DMS 273 (cell line): ENCODE results near the gene COL20A1.

Experiments used
- DNase-seq: peaks from one replicate; lab custom pipeline; 2025; ENCODE audit not compliant: unreplicated experiment; lab: John Stamatoyannopoulos, UW

The COL20A1 gene

DNA sequence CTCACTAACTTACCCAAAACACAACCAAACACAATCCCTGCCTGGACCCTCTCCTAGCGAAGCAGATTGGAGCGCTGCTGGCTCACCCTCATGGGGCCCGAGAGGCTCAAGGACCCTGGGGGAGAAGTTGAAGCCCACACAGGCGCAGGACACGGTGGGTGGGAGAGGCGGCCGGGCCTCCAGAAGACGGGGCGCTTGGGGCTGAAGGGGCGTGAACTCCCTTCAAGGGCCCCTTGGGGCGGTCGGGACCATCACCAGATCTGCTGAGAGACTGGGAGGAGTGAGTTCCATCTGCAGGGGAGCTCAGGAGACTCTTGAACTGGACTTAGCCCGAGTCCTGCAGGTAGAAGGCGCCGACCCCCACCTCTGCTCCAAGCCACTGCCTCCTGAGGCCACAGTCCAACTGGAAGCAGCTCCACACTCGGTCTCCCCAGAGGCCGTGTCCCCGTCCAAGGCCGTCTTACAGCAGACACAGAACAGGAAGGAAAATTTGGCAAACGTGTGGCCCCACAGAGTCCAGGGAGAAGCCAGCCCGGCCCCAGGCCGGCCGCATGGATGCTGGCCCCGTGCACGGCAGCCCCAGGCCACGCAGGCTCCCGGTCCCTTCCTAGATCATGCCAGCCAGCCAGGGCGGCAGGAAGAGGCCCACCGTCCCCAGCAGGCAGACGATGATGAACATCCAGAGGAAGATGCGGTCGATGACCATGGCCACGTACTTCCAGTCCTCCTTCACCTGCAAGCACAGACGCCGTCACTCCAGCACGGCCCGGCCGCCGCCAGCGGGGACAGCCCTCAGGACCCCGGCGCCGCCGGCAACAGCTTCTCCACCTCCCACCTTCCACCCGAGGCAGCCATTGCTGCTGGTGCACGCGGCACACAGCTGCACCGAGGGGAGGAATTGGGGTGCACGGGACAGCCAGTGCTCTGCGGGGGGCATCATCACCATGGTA, 53.4 kb downstream of the COL20A1 start:
- no peak for DNase-seq

DNA sequence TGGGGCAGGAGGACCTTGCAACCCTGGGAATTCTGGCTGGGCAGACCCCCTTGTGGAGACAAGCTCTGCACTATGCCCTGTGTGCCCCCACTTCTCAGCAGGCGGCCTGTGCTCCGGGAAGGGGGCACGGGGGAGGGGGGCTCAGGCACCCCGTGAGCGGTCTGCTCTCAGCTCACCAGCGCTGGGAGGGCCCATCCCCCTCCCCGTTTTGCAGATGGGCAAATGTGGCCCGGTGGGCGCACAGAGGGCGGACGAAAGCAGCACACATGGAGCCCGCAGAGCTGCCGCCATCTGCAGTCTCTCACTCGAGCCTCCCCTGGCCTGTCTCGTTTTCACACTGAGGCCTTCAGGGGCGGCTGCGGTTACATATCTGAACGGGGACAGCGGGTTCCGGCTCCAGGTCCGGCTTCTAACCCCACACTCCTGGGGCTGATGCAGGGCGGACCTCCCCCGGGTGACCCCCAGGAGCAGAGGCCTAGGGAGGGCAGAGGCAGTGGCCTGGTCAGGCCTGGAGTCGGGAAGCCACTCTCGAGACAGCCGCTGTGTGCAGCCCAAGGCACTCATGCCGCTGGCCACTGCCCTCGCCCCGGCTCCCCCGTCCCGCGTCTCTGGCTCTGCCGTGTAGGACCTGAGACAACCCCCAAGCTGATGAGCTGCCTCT, 54.2 kb downstream of the COL20A1 start:
- no peak for DNase-seq

DNA sequence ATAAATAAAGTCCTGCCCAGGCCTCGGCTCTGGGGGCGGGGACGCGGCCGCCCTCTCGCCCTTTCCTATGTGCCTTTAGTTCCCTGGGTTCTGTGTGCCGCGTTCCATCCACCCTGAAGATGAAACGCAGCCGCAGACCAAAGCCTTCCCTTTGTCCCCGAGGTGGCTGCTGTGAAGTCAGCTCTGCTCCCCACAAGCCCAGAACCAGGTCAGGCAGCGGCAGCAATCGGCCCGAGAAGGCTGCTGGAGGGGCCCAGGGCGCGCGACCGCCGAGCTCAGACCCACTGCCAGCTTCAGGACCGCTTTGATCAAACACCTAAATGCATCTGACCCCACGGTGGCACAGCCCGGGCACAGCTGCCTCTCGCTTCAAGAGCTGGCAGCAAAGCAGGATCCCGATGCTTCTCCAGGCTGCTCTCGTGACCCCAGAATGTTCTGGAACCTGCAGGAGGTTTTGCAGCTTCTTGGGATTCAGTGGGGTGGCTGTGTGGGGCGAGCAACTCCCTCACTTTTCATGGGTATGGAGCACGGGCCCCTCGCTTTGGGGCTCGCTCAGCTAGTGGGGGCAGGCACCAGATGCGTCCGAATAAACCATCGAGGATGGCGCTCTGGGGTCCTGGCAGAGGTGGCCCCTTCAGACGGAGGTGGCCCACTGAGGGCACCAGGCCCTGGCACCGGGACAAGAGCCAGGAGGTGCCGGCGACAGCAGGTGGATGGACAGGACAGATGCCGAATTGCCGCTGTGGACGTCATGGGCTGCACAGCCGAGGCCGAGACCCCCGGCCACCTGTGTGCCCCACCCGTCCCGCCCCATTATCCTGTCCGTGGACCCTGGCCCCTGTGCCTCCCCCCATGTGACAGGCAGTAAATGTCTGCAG, 55.2 kb downstream of the COL20A1 start:
- no peak for DNase-seq

DNA sequence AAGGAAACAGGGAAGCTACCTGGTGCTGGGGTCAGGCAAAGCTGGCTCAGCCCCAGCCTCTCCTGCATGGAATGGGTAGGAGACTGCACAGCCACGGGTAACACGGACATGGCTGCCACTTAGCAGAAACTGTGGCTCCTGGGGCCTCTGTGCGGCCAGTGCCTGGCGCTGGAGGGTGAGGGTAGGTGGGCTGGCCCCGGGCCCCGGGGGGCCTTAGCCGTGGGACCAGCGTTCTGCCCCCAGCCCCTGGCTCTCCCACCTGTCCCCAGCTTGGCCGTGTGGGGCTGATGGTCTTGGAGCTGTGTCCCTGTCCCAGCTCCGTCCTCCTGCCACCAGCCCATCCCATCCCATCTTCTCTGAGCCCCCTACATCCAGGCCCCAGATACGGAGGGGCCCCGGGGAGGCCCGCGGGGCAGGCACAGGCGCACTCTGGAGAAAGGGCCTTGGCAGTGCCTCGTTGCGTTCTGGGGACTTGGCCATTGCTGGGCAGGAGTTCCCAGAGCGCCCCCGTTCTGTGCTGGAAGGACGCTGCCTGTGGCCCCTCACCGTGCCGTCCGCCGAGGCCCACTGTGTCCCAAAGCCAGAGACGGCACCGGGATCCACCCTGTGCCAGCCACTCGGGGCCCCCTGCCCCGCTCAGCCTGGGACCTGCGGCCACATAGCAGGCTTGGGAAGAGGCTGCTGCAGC, 56.0 kb downstream of the COL20A1 start:
- DNase-seq: no peak

DNA sequence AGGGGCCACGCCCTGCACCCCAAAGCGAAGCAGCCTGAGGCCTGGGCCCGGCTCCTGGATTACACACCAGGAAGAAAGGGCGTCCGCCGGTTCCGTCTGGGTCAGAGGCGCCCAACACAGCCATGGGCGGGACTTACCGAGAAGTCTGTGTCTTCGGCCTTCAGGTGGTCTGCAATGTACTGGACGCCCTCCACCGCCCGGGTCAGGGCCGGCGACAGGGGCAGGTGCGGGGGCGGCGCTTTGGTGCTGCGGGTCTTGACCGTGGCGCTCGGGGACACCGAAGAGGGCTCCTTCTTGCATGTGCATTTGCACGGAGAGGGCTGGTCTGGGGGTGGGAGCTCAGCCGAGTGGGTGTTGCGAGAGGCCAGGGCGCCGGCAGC, 56.5 kb downstream of the COL20A1 start:
- DNase-seq: no peak

DNA sequence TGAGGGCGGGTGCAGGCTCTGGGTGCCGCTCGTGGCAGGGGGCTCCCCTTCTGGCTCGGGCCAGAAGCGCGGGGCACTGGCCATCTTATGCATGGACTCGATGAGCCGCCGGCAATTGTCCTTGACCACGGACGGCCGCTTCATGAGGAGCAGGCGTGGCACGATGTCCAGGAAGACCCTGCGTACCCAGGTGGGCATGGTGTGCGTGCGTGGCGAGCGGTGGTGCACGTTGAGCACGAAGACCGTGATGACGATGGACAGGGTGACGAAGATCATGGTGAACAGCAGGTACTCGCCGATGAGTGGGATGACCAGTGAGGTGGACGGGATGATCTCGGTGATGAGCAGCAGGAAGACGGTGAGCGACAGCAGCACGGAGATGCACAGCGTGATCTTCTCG, 57.2 kb downstream of the COL20A1 start:
- DNase-seq: no peak

DNA sequence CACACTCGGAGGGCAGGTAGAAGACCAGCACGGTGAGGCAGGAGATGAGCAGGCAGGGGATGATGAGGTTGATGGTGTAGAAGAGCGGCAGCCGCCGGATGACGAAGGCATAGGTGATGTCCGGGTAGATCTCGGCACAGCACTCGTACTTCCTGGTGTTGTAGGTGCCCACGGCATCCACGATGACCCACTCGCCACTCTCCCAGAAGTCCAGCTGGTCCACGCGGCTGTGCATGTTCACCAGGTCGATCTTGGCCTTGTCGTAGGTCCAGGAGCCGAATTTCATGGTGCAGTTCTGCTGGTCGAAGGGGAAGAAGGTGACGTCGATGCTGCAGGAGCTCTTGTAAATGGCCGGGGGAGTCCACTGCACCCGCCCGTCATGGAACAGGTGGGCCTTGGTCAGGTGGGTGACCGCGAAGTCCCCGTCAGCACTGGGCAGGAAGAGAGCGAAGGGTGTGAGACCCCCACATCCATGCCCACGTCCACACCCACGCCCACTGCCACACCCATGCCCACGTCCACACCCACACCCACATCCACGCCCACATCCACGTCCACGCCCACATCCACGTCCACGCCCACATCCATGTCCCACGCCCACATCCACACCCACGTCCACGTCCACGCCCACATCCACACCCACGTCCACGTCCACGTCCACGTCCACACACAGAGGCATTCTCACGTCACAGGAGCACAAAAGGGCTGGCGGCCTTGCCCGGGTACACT, 57.8 kb downstream of the COL20A1 start:
- DNase-seq: no peak

DNA sequence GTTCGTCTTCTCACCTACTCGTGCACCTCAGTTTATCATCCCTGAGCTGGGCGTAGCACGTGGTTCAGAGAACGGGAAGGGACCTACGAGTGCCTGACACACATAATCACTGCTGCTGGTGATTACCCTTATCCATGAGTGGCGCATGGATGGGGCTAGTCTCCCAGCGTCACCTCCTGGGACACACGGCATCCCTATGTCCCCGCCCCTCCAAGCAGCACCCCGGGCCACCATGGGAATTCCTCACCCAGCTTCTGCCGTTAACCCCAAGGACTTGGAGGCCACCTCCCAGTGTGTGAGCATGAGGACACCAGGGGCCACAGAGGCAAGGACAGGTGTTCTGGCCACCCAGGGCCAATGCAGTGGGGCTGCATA, 58.3 kb downstream of the COL20A1 start:
- DNase-seq: no peak

DNA sequence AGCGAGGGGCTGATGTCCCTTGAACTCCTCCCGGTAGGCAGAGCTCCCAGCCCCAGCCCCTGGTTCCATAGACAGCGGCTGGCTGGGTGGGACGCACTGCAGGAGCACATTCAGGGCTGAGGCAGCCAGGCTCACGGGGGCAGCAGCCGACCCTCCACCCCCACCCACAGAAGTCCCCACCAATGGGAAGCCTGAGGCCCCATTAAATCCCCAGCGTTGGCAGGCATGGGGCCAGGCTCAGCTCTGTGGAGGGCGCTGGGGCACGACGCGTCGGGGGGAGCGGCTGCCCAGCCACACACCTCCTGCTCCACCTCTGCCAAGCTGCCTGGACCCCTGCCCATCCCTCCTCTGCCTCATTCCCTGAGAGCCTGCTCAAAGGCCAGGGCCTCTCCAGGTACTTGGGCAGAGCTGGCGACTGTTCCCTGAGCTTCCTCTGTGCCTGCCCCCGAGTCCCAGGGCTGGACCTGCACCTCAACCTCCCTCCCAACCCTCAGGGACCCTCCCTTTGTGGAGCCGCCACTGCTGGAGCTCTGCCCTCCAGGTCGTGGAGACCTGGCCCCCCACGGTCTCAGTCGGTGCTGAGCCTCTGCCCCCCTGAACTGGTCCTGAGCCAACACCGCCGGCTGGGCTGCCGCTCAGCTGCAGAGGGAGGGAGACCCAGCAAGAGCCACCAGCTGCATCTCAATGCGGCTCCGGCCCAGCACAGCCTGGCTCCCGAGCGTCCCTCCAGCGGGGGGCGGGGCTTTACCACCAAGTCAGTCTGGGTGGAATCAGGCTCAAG, 59.0 kb downstream of the COL20A1 start:
- peak; percentile 88 for DNase-seq

DNA sequence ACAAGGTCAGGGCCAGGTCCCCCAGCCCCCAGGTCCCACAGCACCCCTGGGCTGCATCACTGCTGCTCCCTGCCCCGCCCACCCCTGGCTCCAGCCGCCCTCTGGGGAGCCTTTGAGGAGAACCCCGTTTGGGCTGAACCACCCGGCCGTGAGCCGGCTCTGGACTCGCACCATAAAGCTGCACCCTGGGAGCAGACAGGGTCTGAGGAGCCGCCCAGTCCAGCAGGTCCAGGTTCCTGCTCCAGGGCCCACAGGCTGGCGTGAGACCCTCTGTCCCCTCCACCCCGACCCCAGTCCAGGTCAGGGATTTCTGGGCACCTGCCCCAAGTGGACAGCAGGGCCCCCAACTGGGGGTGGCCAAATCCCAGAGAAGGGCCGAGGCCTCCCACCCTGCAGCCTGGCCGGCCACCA, 59.8 kb downstream of the COL20A1 start:
- DNase-seq: no peak

DNA sequence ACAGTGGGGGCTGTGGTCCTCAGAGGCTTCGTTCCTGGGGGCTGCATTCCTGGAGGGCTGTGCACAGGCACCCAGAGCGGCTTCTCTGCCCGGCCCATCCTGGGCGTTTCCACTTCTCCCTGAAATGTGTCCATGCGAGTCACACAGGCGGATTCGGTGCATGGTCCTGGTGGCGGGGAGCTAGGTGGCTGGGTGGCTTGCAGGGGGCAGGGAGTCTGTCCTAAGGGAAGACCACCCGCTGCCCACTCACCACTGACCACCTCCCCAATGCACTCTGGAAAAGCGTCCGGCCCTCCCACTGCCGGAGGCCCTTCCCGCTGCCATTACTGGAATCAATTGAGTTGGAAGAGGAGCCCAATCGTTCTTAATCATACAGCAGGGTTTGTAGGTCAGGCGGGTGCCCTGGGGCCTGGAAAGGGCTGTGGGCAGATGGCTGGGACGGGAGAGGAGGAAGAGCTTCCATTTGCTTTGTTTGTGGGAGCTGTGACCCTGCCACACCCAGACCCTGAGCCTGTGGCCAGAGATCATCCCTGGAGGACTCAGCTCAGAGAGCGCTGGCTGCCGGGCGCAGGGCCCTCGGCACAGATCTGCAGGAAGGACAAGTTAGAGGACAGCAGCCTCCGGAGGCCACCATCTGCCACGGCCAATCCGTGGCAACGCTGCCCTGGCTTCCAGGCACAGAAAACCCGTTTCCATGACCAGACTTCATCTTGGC, 61.8 kb downstream of the COL20A1 start:
- DNase-seq: no peak

DNA sequence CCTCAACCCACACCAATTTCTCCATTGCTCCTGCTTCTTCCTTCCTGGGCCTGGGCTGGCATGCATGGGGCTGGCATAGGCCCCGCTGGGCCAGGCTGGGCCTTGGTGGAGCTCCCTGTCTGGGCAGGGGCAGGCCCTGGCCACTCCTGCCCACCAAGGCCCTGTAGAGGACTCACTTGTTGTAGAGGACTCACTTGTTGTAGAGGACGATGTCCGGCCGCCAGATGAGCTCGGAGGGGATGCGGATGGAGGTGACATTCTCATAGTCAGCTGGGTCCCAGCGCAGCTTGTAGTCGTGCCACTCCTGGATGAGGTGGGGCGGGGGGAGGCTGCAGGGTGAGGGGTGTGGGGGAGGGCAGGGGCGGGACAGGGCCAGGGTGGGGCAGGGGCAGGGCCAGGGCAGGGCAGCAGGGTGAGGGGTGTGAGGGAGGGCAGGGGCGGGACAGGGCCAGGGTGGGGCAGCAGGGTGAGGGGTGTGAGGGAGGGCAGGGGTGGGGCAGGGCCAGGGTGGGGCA, 62.9 kb downstream of the COL20A1 start:
- no peak for DNase-seq

DNA sequence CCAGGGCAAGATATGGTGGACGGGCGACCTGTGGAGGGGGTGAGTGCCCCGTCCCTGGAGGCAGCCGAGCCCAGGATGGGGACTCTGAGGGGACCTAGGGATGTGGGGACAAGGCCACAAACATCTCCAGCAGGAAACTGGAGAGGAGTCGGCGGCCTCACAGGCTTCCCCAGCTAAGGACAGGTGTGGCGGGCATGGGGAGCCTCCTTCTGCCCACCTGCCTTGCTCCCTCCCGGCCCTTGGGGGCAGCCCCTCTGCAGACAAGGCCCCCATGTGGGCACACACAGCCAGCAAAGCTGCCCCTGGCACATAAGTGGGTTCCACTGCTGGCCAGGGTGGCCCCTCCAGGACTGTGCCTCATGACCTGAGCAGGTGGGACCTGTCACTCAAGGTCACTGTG, 63.5 kb downstream of the COL20A1 start:
- DNase-seq: no peak

DNA sequence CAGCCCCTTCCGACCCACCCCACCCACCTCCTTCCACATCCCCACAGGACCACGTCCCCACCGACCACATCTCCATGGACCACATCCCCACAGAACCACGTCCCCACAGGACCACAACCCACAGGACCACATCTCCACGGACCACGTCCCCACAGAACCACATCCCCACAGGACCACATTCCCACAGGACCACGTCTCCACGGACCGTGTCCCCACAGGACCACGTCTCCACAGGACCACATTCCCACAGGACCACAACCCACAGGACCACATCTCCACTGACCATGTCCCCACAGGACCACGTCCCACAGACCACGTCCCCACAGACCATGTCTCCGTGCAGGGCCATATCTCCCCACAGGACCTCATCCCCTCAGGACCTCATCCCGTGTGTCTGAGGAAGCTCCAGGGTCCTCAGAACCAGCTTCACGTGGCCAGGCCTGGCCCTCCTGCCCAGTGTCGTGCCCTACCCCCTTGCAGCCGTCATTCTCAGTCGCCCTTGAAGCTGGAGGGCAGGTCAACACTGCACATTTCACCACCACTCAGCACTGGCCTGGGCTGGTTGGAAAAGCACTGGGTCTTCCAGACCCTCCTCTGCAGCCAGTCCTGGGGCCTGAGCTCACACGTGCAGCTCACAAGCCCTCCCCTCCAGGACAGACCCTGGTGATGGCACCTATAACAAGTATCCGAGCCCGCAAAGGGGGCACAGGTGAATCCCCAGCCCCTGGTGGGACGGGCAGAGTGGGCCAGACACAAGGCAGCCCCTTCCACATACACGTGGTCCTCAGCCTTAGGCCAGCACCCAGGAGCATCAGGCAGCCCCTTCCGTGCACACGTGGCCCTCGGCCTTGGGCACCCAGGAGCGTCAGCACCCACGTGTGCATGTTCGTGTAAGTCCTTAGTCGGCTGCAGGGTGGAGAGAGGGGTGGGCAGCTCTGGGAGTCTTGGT, 64.2 kb downstream of the COL20A1 start:
- DNase-seq: no peak

DNA sequence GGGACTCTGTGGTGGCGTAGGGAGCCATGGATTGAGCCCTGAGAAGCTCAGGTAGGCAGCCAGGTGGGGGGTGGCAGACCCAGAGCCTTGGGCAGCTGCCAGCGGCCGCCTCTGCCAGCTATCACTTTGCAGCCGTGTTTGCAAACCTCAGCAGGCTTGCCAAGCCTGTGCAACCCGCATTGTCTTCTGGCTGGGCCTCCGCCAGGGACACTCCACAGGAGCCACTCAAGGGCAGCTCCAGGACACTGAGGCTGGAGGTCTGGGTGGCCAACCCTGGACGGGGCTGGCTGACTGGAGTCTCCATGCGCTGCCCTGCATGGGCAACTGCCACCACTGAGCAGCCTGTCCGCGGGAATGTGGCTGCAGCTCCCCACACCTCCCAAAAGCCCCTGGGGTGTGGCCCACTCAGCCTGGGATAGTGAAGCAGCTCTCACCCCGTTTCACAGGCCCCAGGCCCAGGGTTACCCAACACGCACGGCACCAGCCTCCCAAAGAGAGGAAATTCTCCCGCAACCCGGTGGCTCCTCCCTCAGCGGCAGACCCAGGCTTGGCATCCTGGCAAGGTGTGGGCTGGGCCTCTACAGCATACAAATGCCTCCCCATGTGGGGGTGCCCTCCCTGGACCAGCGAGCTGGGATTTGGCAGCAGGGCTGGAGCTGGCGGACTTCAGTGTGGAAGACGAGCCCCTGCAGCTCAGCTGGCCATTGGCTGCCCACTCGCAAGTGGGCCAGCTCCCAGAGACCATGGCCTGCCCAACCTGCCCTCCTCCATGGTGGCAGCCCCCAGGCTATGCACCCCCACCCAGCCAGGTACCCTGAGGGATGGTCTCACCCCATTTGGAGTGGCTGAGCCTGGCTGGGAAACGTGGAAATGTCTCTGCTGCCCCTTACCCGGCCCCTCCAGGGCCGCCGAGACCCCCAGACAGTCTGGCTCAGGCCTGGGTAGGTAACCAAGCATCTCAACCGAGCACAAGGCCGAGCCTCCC, 65.2 kb downstream of the COL20A1 start:
- peak; percentile 37 for DNase-seq

DNA sequence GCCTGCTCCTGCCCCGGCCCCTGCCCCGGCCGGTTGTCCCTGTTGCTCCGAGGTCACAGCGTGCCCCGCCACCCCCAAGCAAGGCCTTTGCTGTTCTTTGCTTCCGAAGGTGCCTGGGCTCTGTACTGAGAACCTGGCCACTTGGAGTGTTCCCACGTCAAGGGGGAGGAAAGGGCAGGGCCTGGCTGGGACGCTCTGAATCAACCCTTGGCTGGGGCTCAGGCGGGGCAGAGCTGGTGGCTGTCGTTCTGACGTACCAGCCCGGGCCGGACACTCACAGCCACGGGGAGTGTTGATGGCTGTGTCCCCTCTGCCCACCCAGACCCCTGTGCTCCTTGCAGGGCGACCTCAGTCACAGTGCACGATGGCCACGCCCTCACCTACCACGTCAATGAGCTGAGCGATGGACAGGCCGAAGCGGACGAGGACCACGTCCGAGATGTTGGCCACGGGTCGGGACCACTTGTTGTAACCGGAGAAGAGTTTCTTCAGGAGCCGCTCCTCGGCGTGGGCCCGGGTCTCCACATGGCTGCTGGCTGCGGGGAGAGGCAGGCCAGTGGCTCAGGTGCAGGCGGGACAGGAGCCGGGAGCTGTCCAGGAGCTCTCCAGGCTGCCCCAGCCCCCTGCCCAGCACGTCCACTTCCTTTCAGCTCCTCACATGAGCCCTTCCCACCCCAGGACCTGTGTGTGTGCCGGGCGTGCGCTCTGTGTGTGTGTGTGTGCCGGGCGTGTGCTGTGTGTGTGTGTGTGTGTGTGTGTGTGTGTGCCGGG, 66.4 kb downstream of the COL20A1 start:
- DNase-seq: no peak
